Osteoblast (primary cell): ENCODE data around the gene HACD3. TPM values are rescaled to one million over a fixed set of nuclear protein-coding genes. Genes with fewer than 3 reads are reported as not detected.

Experiments
- DNase-seq: peaks from one replicate; pipeline ENCODE4 v3.0.0; 2011; ENCODE audit warnings: low spot score, mixed read lengths; ENCODE audit not compliant: insufficient read length; ENCODE audit errors: missing footprints
- H2AFZ ChIP-seq: 2 replicates; pipeline ENCODE4 v1.6.0; 2011; ENCODE audit warnings: mild to moderate bottlenecking, low read length
- H3K27ac ChIP-seq: 2 replicates; pipeline ENCODE4 v1.5.1; 2011; ENCODE audit warnings: mild to moderate bottlenecking, low read depth, low read length, moderate library complexity
- H3K27me3 ChIP-seq: 2 replicates; pipeline ENCODE4 v1.6.0; 2012; ENCODE audit warnings: mild to moderate bottlenecking, control low read depth, inconsistent platforms, low read length, moderate library complexity; ENCODE audit not compliant: insufficient read depth
- H3K36me3 ChIP-seq: 2 replicates; pipeline ENCODE4 v1.5.1; 2011; ENCODE audit warnings: mild to moderate bottlenecking, low read length, control low read depth, moderate library complexity; ENCODE audit not compliant: insufficient read depth
- H3K4me1 ChIP-seq: 2 replicates; pipeline ENCODE4 v1.5.1; 2011; ENCODE audit warnings: mild to moderate bottlenecking, low read length, control low read depth, moderate library complexity; ENCODE audit not compliant: insufficient read depth
- H3K4me2 ChIP-seq: 2 replicates; pipeline ENCODE4 v1.6.0; 2011; ENCODE audit warnings: mild to moderate bottlenecking, low read length; ENCODE audit not compliant: insufficient read depth
- H3K4me3 ChIP-seq: fragments of 200-600 bp; sonication (generic); 3 replicates; pipeline ENCODE4 v1.5.1; 2012; ENCODE audit warnings: mild to moderate bottlenecking, low read length, inconsistent platforms; ENCODE audit not compliant: insufficient read depth
- H3K79me2 ChIP-seq: 2 replicates; pipeline ENCODE4 v1.6.0; 2012; ENCODE audit warnings: mild to moderate bottlenecking, low read length, control low read depth, inconsistent platforms; ENCODE audit not compliant: insufficient read depth
- H3K9me3 ChIP-seq: 2 replicates; pipeline ENCODE4 v1.5.1; 2011; ENCODE audit warnings: low read depth, low read length, control low read depth
- H4K20me1 ChIP-seq: 2 replicates; pipeline ENCODE4 v1.6.0; 2012; ENCODE audit warnings: mild to moderate bottlenecking, low read length, control low read depth; ENCODE audit not compliant: insufficient read depth
- CTCF ChIP-seq: IDR thresholded peaks from 2 replicates; pipeline ENCODE4 v1.5.1; 2011; ENCODE audit warnings: mild to moderate bottlenecking, low read depth, low read length, moderate library complexity; ENCODE audit errors: extremely low read depth
- total RNA-seq: library from RNA; depleted of rRNA; stranded (reverse); fragments of >200 nt; gene quantifications from 2 replicates; pipeline ENCODE4 v1.2.3, GENCODE V29; 2012

HACD3 gene
- total RNA-seq, 1 donor, result 75.3 TPM

GRCh38 chr15:65583701-65584100, 53.4 kb downstream of the HACD3 start:
- H3K4me2 ChIP-seq, result no peak overlapping the region
- H3K36me3 ChIP-seq, result peaks cover 66% of the 10 kb centered on the region
- DNase-seq, result no peak
- H2AFZ ChIP-seq, result no peak overlapping the region
- H3K27me3 ChIP-seq, result no peaks in the 10 kb centered on the region
- H3K27ac ChIP-seq, result no peak overlapping the region
- no peak overlapping the region for H3K4me3 ChIP-seq
- no peak for TF ChIP-seq CTCF
- H3K9me3 ChIP-seq, result no peaks in the 10 kb centered on the region
- H4K20me1 ChIP-seq, result no peaks in the 10 kb centered on the region
- H3K4me1 ChIP-seq, result peaks cover 9% of the 10 kb centered on the region
- H3K79me2 ChIP-seq, result no peaks in the 10 kb centered on the region

- no peak overlapping the region for H2AFZ ChIP-seq
- TF ChIP-seq CTCF, result no peak
- no peak overlapping the region for H3K27ac ChIP-seq
- DNase-seq, result no peak
- no peak overlapping the region for H3K4me3 ChIP-seq
- H3K79me2 ChIP-seq, result no peaks in the 10 kb centered on the region
- H3K36me3 ChIP-seq, result peaks cover 65% of the 10 kb centered on the region
- H4K20me1 ChIP-seq, result no peaks in the 10 kb centered on the region
- peaks cover 9% of the 10 kb centered on the region for H3K4me1 ChIP-seq
- H3K27me3 ChIP-seq, result no peaks in the 10 kb centered on the region
- H3K4me2 ChIP-seq, result no peak overlapping the region
- H3K9me3 ChIP-seq, result no peaks in the 10 kb centered on the region
Measured at GRCh38 chr15:65584241-65584640, 54.0 kb downstream of the HACD3 start.

GRCh38 chr15:65587094-65587493, 56.8 kb downstream of the HACD3 start:
- H3K9me3 ChIP-seq, result no peaks in the 10 kb centered on the region
- TF ChIP-seq CTCF, result no peak
- H3K4me3 ChIP-seq, result no peak overlapping the region
- H3K79me2 ChIP-seq, result no peaks in the 10 kb centered on the region
- H3K4me1 ChIP-seq, result no peaks in the 10 kb centered on the region
- DNase-seq, result no peak
- no peaks in the 10 kb centered on the region for H4K20me1 ChIP-seq
- H3K27me3 ChIP-seq, result no peaks in the 10 kb centered on the region
- H2AFZ ChIP-seq, result no peak overlapping the region
- H3K36me3 ChIP-seq, result peaks cover 67% of the 10 kb centered on the region
- no peak overlapping the region for H3K4me2 ChIP-seq
- H3K27ac ChIP-seq, result no peak overlapping the region

GRCh38 chr15:65595960-65596359, 65.7 kb downstream of the HACD3 start:
- TF ChIP-seq CTCF, result peak; percentile 30
- H3K4me2 ChIP-seq, result no peak overlapping the region
- H3K4me1 ChIP-seq, result no peaks in the 10 kb centered on the region
- no peaks in the 10 kb centered on the region for H3K27me3 ChIP-seq
- H4K20me1 ChIP-seq, result no peaks in the 10 kb centered on the region
- no peak overlapping the region for H3K4me3 ChIP-seq
- no peaks in the 10 kb centered on the region for H3K79me2 ChIP-seq
- H3K36me3 ChIP-seq, result peaks cover 65% of the 10 kb centered on the region
- H3K27ac ChIP-seq, result no peak overlapping the region
- H2AFZ ChIP-seq, result no peak overlapping the region
- DNase-seq, result peak; percentile 18
- H3K9me3 ChIP-seq, result no peaks in the 10 kb centered on the region
